Measurements from ENCODE around the gene SLC6A3. TPM values are rescaled to one million over a fixed set of nuclear protein-coding genes. Genes with fewer than 3 reads are reported as not detected.

SLC6A3 gene
- total and polyA plus RNA-seq, 9 of the 15 experiments (the other 6 are each of a cell fraction or from before 2014, with no cell fraction given): not detected

GRCh38 chr5:1411099-1411498, 34.1 kb downstream of the SLC6A3 start:
- ChIA-PET POLR2A (no interaction called here), CTCF (ENCODE audit: low intra/inter-chr PET ratio) (no interaction called here)
- TF ChIP-seq KDM4B (IDR thresholded peaks at IDR 0.05; ENCODE audit: borderline replicate concordance in 2 of 2, low read depth in 1 of 2) (no peak), RNF219 (CRISPR knock-in tag; IDR thresholded peaks at IDR 0.05) (no peak), ARID1B (IDR thresholded peaks at IDR 0.05) (no peak), SIX5 (IDR thresholded peaks at IDR 0.05; ENCODE audit: borderline replicate concordance in 1 of 2, insufficient read depth in 1 of 2, low read depth in 1 of 2, low read length in 2 of 2) (no peak), L3MBTL2 (IDR thresholded peaks at IDR 0.05) (no peak), BCL6 (CRISPR knock-in tag; IDR thresholded peaks at IDR 0.05) (no peak), RBM22 (IDR thresholded peaks at IDR 0.05; ENCODE audit: low read depth, low read length, poor library complexity, severe bottlenecking) (no peak), HNRNPLL (IDR thresholded peaks at IDR 0.05; ENCODE audit: low read depth, low read length, poor library complexity, severe bottlenecking) (no peak), TCF15 (CRISPR knock-in tag; IDR thresholded peaks at IDR 0.05) (no peak), ZBTB7A (IDR thresholded peaks at IDR 0.05; ENCODE audit: borderline replicate concordance, control insufficient read depth, low read depth, low read length) (no peak), DIDO1 (tag; IDR thresholded peaks at IDR 0.05; ENCODE audit: low read depth) (no peak)
- Histone ChIP-seq H3K79me2 (ENCODE audit: control insufficient read depth, insufficient read depth, low read length) (no peaks in the 10 kb centered on the region), H3K4me1 (replicated peaks in 1 of 2; ENCODE audit: control insufficient read depth in 2 of 2, insufficient read depth in 2 of 2, low read length in 2 of 2) (peaks cover 0 to 23% of the 10 kb centered on the region in 2 experiments; a peak in 1 of 5 replicates), H3K4me2 (ENCODE audit: insufficient read depth, low read length) (no peak overlapping the region), H3K9me1 (ENCODE audit: control insufficient read depth, insufficient read depth, low read length) (no peaks in the 10 kb centered on the region), H4K20me1 (replicated peaks; ENCODE audit: control insufficient read depth, insufficient read depth, low read length) (peaks cover 38% of the 10 kb centered on the region), H3K36me3 (ENCODE audit: control insufficient read depth, insufficient read depth, low read length) (no peaks in the 10 kb centered on the region), H3K27me3 (ENCODE audit: control insufficient read depth in 2 of 2, insufficient read depth in 2 of 2, low read length in 2 of 2) (peaks cover 55 to 93% of the 10 kb centered on the region in 2 experiments), H3K4me3 (no peak overlapping the region), H3K9me3 (replicated peaks; ENCODE audit: control insufficient read depth, insufficient read depth, low read depth, low read length) (no peaks in the 10 kb centered on the region), H2AFZ (ENCODE audit: low read depth, low read length) (no peak overlapping the region), H3K27ac (ENCODE audit: extremely low read depth, low read depth, low read length) (no peak overlapping the region), H3K9ac (ENCODE audit: insufficient read depth in 1 of 2, low read depth in 2 of 2, low read length in 2 of 2) (no peak overlapping the region)
- no TSS peak for BruUV-seq (replicated peaks)
- FAIRE-seq (no peak), DNase-seq (ENCODE audit: extremely low read depth in 1 of 4, low spot score in 3 of 4) (no peak), ATAC-seq (no peak)
- intact Hi-C loops (cut with micrococcal nuclease) (no loop called here), in situ Hi-C loops (cut with MboI) (no loop called here)
- 3% methylated on average over 17 of the region's 22 CpGs for WGBS (ENCODE audit: insufficient coverage, low coverage, missing lambda C conversion rate)
